Measurements from ENCODE around the gene CENPX.

The CENPX gene

DNA sequence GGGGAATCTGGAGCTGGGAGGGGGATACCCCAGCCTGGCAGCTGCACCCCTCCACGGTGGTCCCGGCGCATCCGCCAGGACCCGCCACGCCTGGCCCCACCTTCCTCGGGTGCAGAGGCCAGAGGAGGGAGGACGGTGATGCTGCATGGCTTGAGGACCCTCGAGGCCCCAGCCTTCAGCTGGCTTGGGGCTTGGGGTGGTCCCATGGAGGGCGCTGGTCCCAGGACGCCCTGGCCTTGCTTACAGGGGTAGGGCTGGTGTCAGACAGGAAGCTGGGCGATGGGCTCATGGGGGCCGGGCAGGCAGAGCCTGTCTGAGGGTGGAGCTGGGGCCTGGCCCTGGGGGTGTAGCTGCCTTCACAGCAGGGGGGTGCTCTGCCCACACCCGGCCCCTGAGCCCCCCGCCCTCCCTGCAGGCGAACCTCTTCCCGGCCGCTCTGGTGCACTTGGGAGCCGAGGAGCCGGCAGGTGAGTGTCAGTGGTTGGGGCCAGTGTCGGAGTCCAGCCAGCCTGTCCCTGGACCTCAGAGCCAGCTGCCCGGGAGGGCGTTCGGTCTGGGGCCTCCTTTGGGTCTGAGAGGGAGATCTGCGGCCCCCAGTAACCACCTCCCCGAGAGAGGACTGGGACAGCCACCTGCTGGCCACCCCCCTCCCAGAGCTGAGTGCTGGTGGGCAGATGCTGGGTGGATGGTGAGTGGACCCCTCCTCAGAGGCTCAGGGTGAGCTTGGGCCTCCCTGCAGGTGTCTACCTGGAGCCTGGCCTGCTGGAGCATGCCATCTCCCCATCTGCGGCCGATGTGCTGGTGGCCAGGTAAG, 6.4 kb downstream of the CENPX start:
- DNase-seq (ENCODE audit: low read depth, low spot score), result no peak
- no peak overlapping the region for H3K4me3 ChIP-seq (ENCODE audit: low read length)

DNA sequence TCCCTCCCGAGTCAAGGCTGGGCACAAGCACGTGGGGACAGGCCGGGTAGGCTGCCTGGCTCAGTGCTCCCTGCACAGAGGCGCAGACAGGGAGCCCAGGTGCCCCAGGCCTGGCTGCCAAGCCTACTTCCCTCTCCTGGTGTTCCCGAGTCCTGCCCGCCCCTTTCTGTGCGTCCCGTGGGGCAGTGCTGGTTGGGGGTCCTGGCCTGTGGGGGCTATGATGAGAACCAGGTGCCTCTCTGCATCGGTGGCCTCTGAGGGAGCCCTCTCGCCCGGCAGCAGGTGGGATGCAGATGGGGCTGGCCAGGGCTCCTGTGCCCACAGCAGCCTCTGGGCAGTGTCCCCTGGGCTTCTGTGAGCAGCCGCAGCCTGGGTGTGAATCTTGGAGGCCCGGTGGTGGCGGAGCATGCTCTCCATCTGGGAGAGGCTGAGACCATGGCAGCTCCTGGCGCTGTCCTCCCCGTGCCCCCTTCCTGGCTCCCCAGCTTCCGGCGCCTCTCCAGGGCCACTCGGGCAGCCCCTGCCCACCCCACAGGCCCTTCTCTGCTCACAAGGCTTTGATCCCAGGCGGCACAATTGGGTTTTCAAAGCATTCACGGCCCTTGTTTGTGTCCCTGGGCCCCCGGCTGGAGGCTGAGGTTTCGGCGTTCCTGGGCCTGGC, 7.2 kb downstream of the CENPX start:
- H3K4me3 ChIP-seq (ENCODE audit: low read length), result no peak overlapping the region
- no peak for DNase-seq (ENCODE audit: low read depth, low spot score)

DNA sequence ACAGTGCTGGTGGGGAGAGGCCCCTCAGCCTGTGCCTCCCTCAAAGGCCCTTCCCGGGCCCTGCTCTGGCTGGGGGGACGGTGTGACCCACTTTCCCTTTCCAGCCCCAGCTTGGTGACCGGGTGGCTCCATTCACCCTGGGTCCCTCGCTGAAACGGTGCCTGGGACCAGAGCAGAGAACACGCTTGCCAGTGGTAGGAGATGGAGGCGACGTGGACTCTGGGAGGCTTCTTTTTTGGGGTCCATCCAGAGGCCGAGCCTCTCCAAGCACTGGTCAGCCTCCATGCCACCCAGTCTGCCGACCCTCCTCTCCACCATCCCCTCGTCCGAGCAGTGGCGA, 7.7 kb downstream of the CENPX start:
- no peak for DNase-seq (ENCODE audit: low read depth, low spot score)
- no peak overlapping the region for H3K4me3 ChIP-seq (ENCODE audit: low read length)

DNA sequence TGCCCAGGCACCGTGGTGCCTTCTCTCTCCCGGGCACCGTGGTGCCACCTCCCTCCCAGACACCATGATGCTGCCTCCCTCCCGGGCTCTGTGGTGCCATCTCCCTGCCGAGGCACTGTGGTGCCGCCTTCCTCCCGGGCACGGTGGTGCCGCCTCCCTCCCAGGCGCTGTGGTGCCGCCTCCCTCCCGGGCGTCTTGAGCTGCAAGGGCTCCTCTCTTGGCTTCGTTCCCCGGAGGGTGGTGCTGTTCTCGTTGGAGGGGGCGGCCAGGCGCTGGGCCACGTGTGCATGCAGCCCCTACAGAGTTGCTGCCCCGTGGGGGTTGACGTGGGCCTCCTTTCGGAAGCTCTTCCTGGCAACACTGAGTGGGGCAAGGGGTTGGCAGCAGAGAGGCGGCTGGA, 8.2 kb downstream of the CENPX start:
- no peak for DNase-seq (ENCODE audit: low read depth, low spot score)
- H3K4me3 ChIP-seq (ENCODE audit: low read length), result no peak overlapping the region

DNA sequence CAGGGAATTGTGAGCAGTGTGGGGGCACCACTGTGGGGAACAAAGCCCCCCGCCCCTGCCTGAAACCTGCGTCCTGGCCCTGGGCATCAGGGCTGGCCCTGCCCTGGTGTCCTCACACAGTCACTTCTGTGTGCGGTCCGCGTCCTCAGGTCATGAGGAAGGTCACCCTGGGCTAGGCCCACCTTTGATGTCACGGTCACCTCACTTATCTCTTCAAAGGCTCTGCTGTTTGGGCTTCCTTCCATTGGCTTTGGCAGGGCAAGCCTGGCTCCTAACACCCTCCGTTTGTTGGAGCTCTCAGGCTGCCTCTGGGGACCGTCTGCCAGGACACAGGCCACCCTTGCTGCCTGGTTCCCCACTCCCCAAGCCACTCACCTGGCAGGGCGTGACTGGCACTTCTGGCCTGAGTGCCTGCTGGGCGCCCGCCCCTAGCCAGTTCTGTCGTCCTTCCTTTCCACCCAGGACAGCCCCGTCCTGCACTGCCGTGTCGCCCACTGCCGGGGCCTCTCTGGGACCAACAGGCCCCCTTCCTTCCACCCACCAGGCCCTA, 8.8 kb downstream of the CENPX start:
- DNase-seq (ENCODE audit: low read depth, low spot score), result no peak
- no peak overlapping the region for H3K4me3 ChIP-seq (ENCODE audit: low read length)

DNA sequence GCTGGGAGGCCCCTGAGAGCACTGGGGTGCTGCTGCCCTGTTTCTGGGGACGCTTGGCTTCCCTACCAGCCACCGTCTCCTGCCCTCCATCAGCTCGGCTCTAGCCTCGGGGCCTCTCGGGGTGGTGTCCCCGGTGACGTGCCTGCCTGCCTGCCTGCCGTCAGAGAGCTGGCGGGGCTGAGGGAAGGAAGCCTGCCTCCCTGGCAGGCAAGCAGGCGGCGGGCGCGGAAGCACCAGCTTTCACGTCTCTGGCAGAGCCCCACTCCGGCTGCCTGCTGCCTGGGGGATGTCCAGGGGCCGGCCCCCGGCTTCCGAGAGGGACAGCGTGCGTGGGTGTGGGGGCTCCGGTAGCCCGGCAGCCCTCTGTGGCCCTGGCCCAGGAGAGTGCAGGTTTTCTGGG, 9.3 kb downstream of the CENPX start:
- DNase-seq (ENCODE audit: low read depth, low spot score), result no peak
- H3K4me3 ChIP-seq (ENCODE audit: low read length), result no peak overlapping the region

DNA sequence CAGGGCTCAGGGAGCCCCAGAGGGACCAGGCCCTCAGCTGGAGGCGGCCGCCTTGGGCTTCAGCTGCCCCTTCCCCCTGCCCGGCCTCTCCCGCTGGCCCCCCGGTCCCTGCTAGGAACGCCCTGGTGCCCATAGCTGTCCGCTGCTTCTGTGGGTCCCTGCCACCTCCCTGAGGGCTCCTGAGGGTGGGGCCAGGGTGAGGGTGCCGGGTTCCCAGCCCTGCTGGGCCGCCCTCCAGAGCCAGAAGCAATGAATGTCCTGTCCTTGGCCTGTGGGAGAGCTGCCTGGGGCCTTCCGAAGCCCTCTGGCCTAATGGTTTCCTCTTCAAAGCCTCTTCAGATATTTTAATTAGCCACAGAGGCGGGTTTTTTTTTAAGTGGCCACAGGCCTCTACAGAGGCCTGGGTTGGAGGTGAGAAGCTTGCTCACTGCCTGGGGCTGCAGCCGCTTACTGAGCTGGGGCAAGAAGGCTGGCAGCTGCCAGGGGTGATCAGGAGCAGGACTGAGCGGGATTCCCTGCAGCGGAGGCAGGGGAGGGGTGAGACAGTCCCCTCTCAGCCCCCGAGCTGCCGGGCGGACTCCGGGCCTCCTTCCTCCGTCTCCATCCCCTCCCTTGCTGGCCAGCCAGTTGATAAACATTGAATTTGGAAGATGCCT, 9.9 kb downstream of the CENPX start:
- no peak for DNase-seq (ENCODE audit: low read depth, low spot score)
- no peak overlapping the region for H3K4me3 ChIP-seq (ENCODE audit: low read length)

DNA sequence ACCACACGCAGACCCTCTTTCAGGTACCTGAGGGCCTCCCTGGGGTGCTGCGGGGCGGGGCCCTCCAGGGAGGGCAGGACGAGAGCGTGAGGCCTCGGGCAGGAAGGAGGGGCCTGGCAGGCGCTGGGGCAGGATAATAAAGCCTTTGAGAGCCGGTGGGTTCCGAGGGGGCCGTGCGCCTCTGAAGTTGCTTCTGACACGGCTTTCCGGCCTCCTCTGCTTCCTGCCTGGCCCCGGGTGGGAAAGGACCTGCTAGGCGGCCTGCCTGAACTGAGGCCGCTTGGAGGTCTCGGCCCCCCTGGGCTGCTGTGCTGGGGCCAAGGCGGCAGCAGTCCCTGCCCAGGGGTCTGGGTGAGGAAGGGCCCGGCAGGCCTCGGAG, 10.4 kb downstream of the CENPX start:
- DNase-seq (ENCODE audit: low read depth, low spot score), result no peak
- H3K4me3 ChIP-seq (ENCODE audit: low read length), result no peak overlapping the region

DNA sequence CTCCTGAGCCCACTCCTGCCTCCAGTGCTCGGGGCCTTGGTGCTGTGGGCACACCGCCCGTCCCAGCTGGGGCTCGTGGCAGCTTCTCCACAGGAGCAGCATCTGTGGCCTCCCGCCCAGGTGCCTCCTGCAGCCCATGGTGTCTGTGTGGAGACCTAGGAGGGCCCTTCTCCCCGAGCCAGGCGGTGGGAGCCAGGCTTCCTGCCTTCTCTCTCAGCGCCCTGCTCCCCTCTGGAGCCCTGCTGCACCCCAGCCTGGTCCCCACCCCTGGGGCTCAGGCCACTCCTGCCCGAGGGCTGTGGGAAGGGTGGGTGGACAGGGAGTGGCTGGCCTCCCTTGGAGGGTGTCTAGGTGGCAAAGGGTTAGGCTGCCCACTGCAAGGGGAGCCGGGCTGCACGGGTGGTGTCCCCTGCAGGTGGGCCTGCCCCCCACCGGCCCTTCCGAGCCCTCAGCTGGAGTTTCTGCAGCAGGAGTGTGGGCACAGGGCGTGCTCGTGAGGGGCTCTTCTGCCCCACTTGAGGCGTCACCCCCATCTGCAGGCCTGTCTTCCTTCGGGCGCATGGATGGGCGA, 11.0 kb downstream of the CENPX start:
- no peak overlapping the region for H3K4me3 ChIP-seq (ENCODE audit: low read length)
- DNase-seq (ENCODE audit: low read depth, low spot score), result no peak

DNA sequence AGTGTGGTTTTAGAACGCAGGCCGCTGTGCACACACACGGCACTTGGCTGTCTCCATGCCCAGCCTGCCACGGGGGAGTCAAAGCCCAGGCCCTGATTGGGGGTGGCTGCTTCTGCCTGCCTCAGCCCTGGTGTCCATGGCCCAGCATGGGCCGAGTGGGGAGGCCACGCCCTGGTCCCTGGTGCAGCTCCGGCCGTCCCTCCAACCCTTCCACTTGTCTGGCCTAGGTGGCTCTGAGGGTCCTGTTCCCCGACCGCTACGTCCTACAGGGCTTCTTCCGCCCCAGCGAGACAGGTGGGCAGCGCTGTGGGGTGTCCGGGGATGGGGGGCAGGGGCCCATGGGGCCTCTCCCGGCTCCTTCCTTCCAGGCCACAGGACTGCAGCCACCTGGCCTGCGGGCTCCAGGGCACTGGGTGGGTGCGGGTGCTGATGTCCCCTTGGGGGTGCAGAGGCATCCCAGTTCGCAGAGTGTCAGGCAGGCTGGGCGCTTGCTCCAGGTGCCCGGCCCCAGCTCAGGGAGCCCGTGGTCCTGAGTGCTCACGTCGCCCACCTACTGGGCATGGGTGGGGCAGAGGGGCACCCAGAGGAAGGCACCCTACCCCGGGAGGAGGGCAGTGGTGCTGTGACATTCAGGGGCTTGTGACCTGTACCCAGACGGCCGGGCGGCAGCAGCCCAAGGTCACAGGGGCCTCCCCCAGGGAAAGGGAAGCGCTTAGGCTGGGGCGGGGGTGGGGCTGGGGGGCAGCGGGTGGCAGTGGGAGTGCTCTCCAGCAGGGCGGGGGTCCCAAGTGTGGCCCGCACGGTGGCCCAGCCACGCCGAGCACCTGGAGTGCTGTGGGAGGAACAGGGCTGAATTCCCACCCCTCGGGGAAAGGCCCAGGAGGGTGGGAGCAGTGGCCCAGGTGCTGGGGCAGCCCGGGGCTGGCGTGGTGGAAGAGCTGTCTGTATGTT, 11.8 kb downstream of the CENPX start:
- no peak for DNase-seq (ENCODE audit: low read depth, low spot score)
- no peak overlapping the region for H3K4me3 ChIP-seq (ENCODE audit: low read length)

DNA sequence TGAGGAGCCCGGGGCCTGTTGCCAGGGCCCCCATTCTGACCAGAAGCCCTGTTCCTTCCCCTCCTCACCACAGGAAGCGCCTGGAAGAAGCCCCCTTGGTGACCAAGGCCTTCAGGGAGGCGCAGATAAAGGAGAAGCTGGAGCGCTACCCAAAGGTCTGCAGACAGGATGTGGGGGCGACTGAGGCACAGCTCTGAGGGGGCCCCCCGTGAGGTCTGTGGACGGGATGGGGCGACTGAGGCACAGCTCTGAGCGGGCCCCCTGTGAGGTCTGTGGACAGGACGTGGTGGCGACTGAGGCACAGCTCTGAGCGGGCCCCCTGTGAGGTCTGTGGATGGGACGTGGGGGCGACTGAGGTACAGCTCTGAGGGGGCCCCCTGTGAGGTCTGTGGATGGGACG, 13.3 kb downstream of the CENPX start:
- no peak for DNase-seq (ENCODE audit: low read depth, low spot score)
- no peak overlapping the region for H3K4me3 ChIP-seq (ENCODE audit: low read length)

DNA sequence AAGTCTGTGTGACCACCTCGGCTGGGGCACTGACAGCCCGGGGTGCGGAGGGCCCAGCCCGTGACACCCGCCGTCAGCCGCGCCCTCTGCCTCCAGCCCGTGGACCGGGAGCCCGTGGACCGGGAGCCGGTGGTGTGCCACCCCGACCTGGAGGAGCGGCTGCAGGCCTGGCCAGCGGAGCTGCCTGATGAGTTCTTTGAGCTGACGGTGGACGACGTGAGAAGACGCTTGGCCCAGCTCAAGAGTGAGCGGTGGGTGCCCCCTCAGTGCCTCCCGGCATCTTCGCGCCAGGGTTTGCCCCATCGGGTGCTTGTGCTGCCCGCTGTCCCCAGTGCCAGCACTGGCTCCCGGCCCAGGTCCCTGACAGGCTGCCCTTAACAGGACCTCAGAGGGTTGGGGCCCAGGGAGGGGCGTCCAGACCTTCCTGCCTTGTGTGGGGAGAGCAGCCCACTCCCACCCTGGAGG, 13.7 kb downstream of the CENPX start:
- DNase-seq (ENCODE audit: low read depth, low spot score), result no peak
- H3K4me3 ChIP-seq (ENCODE audit: low read length), result no peak overlapping the region

DNA sequence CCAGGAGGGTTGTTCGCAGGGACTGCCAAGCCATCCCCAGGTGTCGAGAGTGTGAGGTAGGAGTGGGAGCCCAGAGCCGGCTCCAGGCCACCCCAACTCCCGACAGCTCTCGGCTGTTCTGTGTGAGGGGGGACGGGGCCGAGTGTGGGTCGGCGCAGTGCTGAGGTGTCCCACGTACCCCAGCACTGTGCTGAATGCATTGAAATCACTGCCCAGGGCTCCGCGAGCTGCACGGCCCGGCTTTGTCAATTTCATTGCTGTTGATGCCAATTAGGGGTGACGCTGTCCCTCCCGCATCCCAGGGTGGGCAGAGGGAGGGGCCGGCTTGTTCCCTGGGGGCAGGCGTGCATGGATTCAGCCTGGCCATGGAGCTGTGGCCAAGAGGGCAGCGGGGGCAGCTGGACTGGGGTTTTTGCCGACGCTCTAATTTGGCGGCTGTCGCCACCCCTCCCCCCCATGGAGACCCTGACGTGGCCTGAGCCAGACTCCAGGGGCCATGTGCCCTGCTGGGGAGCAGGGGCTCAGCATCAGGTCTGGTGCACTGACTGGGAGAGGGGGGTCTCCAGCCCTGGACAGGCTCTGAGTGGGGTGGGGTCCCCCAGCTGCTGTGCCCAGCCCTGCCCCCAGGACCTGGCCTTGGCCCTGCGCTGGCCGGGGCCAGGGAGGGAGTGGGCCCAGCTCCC, 14.3 kb downstream of the CENPX start:
- H3K4me3 ChIP-seq (ENCODE audit: low read length), result no peak overlapping the region
- DNase-seq (ENCODE audit: low read depth, low spot score), result no peak

DNA sequence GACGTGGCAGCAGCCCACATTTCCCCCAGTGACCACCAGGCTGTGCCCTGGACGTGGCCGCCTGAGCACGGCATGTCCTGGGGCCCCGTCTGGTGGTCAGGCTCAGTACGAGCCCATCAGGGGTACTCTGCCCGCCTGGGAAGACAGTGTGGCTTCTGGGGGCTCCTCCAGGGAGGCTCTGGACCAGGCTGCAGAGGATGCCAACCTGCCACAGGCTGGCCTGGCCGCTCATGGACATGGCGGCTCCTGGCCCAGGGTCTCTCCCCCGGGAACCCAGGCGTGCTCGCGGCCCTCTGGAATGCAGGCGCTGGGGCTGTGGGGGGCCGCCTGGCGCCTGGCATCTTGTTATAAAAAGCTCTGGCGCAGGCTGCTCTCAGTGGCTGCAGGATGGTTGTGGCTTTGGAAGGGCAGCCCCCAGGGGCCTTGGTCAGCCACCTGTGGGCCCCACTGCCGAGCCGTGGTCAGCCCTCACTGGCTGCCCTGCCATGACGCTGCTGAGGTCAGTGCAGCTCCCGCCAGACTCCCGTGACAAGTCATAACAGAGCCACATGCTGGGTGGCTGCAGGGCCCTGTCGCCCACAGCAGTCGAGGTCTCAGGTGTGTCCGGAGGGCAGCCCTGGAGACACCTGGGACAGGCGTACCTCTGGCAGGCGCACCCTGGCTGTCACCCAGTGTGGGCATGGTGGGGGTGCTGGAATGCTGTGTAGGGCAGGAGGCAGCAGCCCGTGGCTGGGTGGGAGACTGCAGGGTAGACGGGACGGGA, 15.0 kb downstream of the CENPX start:
- no peak for DNase-seq (ENCODE audit: low read depth, low spot score)
- no peak overlapping the region for H3K4me3 ChIP-seq (ENCODE audit: low read length)

DNA sequence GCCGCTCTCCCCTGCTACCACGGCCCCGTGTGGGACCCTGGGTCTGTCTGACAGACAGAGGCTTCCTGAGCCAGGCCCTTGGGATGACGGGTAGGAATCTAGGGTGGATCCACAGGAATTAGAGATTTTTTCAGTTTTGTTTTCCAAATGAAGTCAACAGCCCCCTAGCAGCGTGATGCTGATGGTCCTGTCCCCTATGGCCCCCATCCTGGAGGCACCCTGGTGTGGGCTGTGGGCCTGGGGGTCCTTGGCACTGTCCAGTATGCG, 15.5 kb downstream of the CENPX start:
- no peak overlapping the region for H3K4me3 ChIP-seq (ENCODE audit: low read length)
- no peak for DNase-seq (ENCODE audit: low read depth, low spot score)

DNA sequence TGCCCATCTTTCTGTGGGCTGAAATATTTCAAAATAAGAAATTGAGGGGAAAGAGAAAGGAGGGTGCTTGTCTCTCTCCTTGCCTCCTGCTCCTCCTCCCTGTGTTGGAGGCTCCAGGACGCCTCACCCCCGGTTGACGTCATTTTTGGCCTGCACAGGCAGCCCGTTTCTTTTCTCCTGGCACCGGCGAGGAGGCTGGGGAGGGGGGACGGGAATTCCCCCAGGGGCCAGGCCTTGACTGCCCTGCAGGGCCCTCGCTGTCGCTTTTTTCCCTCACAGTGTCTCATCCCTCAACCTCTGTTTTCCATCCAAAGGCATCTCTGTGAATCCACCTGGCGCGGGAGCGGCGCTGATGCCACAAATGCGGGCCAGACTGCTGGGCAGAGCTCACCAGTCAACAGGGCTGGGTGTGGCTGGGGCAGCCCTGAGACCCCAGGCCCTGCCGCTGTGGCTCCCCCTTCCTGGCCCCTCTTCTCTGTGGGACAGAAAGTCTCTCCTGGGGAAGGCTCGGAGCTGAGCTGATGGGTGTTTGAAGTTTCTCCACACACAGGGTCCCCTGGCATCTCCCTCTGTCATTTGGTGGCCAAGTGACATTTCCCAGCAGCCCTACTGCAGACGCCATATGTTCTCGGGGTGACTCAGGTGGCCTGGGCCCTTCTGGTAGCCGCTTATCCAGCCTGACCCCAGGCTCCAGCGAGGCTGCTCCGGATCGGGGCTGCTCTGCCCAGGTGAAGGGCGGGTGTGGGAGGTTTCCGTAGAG, 16.0 kb downstream of the CENPX start:
- H3K4me3 ChIP-seq (ENCODE audit: low read length), result no peak overlapping the region

DNA sequence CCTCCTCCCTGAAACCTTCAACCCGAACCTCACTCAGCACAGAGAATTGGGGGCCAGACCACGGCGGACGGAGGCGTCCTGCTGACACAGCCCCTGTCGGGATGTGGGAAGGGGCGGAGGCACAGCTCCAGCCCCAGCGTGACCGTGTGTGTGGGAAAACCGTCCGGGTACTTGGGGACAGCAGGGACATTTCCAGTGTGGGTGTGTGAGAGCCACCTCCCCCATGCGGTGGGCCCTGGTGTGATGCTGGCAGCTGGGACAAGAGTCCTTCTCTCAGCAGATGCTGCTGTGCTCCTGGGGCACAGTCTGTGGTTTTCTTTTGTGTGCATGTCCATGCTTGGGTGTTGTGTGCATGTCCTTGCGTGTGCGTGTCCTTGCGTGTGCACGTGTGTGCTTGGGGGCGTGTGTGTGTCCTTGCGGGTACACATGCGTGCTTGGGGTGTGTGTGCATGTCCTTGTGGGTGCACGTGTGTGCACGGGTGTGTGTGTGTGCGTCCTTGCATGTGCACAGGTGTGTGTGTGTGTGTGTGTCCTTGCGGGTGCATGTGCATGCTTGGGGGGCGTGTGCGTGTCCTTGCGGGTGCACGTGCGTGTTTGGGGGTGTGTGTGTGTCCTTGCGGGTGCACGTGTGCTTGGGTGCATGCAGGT, 16.9 kb downstream of the CENPX start:
- DNase-seq (ENCODE audit: low read depth, low spot score), result no peak
- H3K4me3 ChIP-seq (ENCODE audit: low read length), result no peak overlapping the region

More for the DNA sequence above, 16.0 kb downstream of the CENPX start:
- DNase-seq (ENCODE audit: low read depth, low spot score), result no peak
